HG03060 (cell line): Measurements from ENCODE around the gene BEGAIN.

ENCODE experiments used
- ATAC-seq: cut with Tn5 transposase; IDR thresholded peaks from one replicate; pipeline ENCODE4 v1.9.1; 2021; ENCODE audit warnings: low read depth, moderate number of reproducible peaks; ENCODE audit not compliant: unreplicated experiment

The BEGAIN gene

GRCh38 chr14:100587086-100587762, at the start of gene BEGAIN:
Gene BEGAIN, minus strand, starts transcription at chr14:100587417. Its CDS starts 127 bp downstream, at chr14:100587290.
- no peak for ATAC-seq

- ATAC-seq, result no peak
Observed at GRCh38 chr14:100636559-100636958, 49.3 kb upstream of the BEGAIN start.

GRCh38 chr14:100634026-100634425, 46.8 kb upstream of the BEGAIN start:
- no peak for ATAC-seq

GRCh38 chr14:100633406-100633805, 46.2 kb upstream of the BEGAIN start:
- ATAC-seq, result no peak

- ATAC-seq, result no peak
Observed at GRCh38 chr14:100629696-100630095, 42.5 kb upstream of the BEGAIN start.

- no peak for ATAC-seq
Observed at GRCh38 chr14:100629098-100629497, 41.9 kb upstream of the BEGAIN start.

GRCh38 chr14:100628225-100628624, 41.0 kb upstream of the BEGAIN start:
- no peak for ATAC-seq

- no peak for ATAC-seq
Observed at GRCh38 chr14:100626614-100627013, 39.4 kb upstream of the BEGAIN start.

GRCh38 chr14:100623961-100624360, 36.7 kb upstream of the BEGAIN start:
- no peak for ATAC-seq

- ATAC-seq, result no peak
Observed at GRCh38 chr14:100623557-100623956, 36.3 kb upstream of the BEGAIN start.

GRCh38 chr14:100622708-100623485, 35.7 kb upstream of the BEGAIN start:
- ATAC-seq, result no peak

GRCh38 chr14:100622224-100622623, 35.0 kb upstream of the BEGAIN start:
- no peak for ATAC-seq

- ATAC-seq, result no peak
Observed at GRCh38 chr14:100621806-100622205, 34.6 kb upstream of the BEGAIN start.

GRCh38 chr14:100620255-100621100, 33.3 kb upstream of the BEGAIN start:
- ATAC-seq, result no peak

GRCh38 chr14:100619396-100620254, 32.4 kb upstream of the BEGAIN start:
- ATAC-seq, result no peak

- ATAC-seq, result no peak
Observed at GRCh38 chr14:100618763-100619320, 31.6 kb upstream of the BEGAIN start.

GRCh38 chr14:100618318-100618693, 31.1 kb upstream of the BEGAIN start:
- no peak for ATAC-seq

- no peak for ATAC-seq
Observed at GRCh38 chr14:100617410-100618317, 30.4 kb upstream of the BEGAIN start.

- no peak for ATAC-seq
Observed at GRCh38 chr14:100616854-100617409, 29.7 kb upstream of the BEGAIN start.
